Skeletal muscle tissue (tissue), 4 donors: Measurements from ENCODE around the gene THRB. TPM values are rescaled to one million over a fixed set of nuclear protein-coding genes. Genes with fewer than 3 reads are reported as not detected.

Experiments used
- H3K27ac ChIP-seq: one replicate; pipeline ENCODE4 v1.7.0; 2013; ENCODE audit warnings: mild to moderate bottlenecking, low read depth, low read length, inconsistent platforms
- H3K27me3 ChIP-seq, 3 donors: one replicate each; pipeline ENCODE4 v1.7.0; 2013; ENCODE audit warnings: low read length in 3 of 3; ENCODE audit not compliant: control insufficient read depth in 3 of 3, insufficient read depth in 3 of 3
- H3K36me3 ChIP-seq, 3 donors: one replicate each; pipeline ENCODE4 v1.7.0; 2013; ENCODE audit warnings: low read length in 3 of 3; ENCODE audit not compliant: control insufficient read depth in 3 of 3, insufficient read depth in 3 of 3
- H3K4me1 ChIP-seq, 3 donors: one replicate each; pipeline ENCODE4 v1.7.0; 2013; ENCODE audit warnings: low read length in 3 of 3, mild to moderate bottlenecking in 3 of 3; ENCODE audit not compliant: control insufficient read depth in 3 of 3, insufficient read depth in 3 of 3
- H3K4me3 ChIP-seq, 3 donors: one replicate each; pipeline ENCODE4 v1.7.0; 2013; ENCODE audit warnings: low read length in 3 of 3
- H3K9ac ChIP-seq, 3 donors: one replicate each; pipeline ENCODE4 v1.7.0; 2013; ENCODE audit warnings: low read length in 3 of 3, mild to moderate bottlenecking in 3 of 3, moderate library complexity in 2 of 3, low read depth in 1 of 3
- H3K9me3 ChIP-seq, 3 donors: one replicate each; pipeline ENCODE4 v1.7.0; 2013; ENCODE audit warnings: low read length in 3 of 3; ENCODE audit not compliant: control insufficient read depth in 3 of 3
- total RNA-seq: library from RNA; depleted of rRNA; stranded (reverse); fragments of >200 nt; gene quantifications from one replicate; pipeline ENCODE4 v1.2.3, GENCODE V29; 2014
- donor health status: Osteomylitis.

THRB gene
- total RNA-seq, 1 donor from 2014 or later = 3.1 TPM

DNA sequence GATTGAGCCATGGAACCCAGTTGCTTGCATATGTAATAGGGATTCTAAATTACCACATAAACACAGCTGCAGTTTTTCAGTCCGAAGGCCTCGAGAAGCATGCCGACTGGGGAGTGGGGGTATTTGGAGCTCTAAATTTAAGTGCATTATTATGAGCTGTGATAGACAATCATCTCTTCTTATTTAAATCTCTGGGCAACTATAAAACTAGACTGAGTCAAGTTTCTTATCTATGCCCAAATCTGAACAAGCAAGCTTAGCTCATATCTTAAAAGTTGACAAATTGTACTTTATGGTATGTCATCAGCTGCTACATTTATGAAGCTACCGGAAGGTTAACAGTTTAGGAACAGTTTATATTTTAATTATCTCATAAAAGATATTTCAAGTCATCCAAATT is 19.5 kb upstream of the THRB start:
- Histone ChIP-seq H3K36me3 (no peaks in the 10 kb centered on the region), H3K4me1 (peaks cover 0 to 6% (median 1%) of the 10 kb centered on the region in 3 donors)

DNA sequence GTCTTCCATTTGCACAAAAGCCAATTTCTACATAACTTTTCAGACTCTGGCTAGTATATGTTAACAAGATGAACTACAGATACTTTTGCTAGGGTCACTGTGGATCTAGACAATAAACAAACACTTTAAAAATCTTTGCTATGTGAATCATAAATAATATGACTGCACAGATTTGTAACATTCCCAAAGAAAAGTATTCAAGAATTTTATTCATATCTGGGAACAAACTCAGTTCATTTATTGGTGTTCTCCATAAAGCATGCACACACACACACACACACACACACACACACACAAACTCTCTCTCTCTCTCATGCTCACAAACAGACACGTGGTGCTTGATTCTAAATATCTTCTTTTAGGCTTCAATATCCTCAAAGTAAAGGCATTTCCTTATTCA is 18.8 kb upstream of the THRB start:
- Histone ChIP-seq H3K9me3 (no peaks in the 10 kb centered on the region), H3K9ac (no peak overlapping the region), H3K27ac (no peak overlapping the region), H3K27me3 (no peaks in the 10 kb centered on the region), H3K4me3 (no peak overlapping the region), H3K36me3 (no peaks in the 10 kb centered on the region), H3K4me1 (peaks cover 0 to 2% (median 0%) of the 10 kb centered on the region in 3 donors)

More for the DNA sequence above, 19.5 kb upstream of the THRB start:
- H3K9me3 ChIP-seq = no peaks in the 10 kb centered on the region
- H3K27ac ChIP-seq = no peak overlapping the region
- H3K9ac ChIP-seq = no peak overlapping the region
- no peaks in the 10 kb centered on the region for H3K27me3 ChIP-seq
- H3K4me3 ChIP-seq = no peak overlapping the region

DNA sequence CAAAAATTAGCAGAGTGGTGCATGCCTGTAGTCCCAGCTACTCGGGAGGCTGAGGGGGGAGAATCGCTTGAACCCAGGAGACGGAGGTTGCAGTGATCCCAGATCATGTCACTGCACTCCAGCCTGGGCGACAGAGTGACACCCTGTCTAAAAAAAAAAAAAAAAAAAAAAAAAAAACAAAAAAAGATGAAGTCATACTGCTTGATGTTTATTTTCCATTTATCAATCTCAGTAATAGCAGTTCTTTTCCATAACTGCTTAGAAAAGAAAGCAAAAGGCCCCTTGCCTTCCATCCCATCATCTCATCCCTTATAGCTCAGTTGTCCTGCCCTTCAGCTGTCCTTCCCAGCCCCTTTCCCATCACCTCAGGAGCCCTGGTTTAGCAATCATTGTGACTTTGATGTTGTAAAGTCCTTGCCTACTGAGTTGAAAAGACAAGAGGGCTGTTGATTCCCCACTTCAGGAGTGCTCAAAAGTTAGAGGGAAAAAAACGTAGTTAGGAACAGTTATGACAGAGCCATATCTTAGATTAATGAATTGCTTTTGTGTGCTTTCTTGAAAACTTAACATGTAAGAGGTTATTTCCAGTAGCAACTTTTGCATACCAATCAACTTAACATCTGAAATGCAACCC is 18.0 kb upstream of the THRB start:
- no peak overlapping the region for H3K4me3 ChIP-seq
- no peaks in the 10 kb centered on the region for H3K36me3 ChIP-seq
- no peaks in the 10 kb centered on the region for H3K9me3 ChIP-seq
- peaks cover 0 to 3% (median 0%) of the 10 kb centered on the region in 3 donors for H3K4me1 ChIP-seq
- H3K27me3 ChIP-seq = no peaks in the 10 kb centered on the region
- H3K27ac ChIP-seq = no peak overlapping the region
- no peak overlapping the region for H3K9ac ChIP-seq

DNA sequence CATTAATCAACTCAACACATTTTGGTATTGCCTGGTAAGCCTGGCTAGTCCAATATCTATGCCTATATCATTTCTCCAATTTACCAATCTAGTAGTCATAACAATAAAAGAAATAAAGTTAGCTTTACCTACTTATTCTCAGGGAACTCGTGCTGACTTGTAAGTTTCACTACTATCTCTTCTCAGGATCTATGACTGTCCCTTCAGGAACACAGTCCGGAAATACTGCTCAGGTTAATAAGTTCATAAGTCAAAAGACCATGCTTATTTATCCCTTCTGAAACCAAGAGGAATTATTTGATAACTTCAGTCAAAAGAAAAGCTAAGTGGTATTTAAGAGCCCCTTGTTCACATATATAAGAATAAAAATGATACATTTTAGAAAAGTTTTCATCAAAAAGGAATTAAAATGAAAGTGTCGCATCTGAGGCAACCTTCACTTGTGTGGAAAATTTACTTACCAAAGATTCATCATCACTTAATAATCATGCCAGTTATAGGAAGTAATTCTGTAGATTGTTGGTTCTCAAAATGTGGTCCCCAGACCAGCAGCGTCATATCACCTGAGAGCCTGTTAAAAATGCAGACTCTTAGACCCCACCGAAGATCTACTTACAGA is 15.5 kb upstream of the THRB start:
- no peak overlapping the region for H3K4me3 ChIP-seq
- no peaks in the 10 kb centered on the region for H3K9me3 ChIP-seq
- H3K27ac ChIP-seq = no peak overlapping the region
- no peak overlapping the region for H3K9ac ChIP-seq
- H3K4me1 ChIP-seq = peaks cover 0 to 3% (median 0%) of the 10 kb centered on the region in 3 donors
- no peaks in the 10 kb centered on the region for H3K36me3 ChIP-seq
- no peaks in the 10 kb centered on the region for H3K27me3 ChIP-seq

DNA sequence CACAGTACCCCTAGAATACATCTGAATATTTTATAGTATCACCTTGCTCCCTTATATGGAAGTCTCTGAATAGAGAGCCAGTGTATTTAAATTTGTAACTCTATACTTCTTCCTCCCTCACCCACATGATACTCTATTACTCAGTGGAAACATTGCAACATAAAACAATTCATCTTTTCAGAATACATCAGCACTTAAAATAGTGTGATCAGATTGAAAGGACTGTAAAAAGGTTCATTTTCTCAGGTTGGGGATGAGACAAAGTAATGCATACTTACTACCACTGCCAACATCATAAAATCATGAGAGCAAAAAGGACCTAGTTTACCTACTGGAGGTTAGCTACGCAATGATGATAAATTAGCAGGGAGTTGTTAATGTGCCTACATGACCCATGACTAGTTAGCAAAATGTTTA is 13.8 kb upstream of the THRB start:
- Histone ChIP-seq H3K27ac (no peak overlapping the region), H3K27me3 (no peaks in the 10 kb centered on the region), H3K9me3 (no peaks in the 10 kb centered on the region), H3K36me3 (no peaks in the 10 kb centered on the region), H3K9ac (no peak overlapping the region), H3K4me3 (no peak overlapping the region), H3K4me1 (peaks cover 0 to 3% (median 0%) of the 10 kb centered on the region in 3 donors)

DNA sequence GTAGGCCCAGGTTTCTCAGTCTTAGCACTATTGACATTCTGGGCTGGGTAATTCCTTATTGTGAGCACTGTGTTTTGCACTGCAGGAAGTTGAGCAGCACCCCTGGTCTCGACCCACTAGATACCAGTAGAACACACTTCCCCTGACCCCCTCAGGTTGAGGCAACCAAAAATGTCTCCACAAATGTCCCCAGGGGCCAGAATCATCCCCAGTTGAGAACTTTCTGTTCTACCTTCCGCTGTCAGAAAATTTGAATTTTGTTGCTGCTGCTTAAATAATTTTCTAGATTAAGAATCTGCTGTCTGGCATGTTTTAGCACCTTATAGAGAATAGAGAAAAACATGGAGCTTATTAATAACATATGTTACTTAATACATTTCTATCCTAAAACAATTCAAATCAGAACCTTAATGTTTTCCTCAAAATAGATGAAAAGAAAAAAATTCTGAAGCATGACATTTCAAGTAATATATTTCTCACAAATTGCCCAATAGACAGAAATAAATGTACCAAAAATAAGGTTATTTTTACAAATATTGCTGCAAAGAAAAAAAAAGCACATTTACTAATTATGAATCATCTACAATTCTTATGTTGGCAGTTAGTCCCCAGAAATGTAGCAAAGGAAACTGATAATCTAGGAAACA is 13.2 kb upstream of the THRB start:
- H3K9me3 ChIP-seq = no peaks in the 10 kb centered on the region
- H3K9ac ChIP-seq = no peak overlapping the region
- H3K4me1 ChIP-seq = peaks cover 0 to 3% (median 0%) of the 10 kb centered on the region in 3 donors
- no peak overlapping the region for H3K27ac ChIP-seq
- H3K4me3 ChIP-seq = no peak overlapping the region
- H3K27me3 ChIP-seq = no peaks in the 10 kb centered on the region
- no peaks in the 10 kb centered on the region for H3K36me3 ChIP-seq

DNA sequence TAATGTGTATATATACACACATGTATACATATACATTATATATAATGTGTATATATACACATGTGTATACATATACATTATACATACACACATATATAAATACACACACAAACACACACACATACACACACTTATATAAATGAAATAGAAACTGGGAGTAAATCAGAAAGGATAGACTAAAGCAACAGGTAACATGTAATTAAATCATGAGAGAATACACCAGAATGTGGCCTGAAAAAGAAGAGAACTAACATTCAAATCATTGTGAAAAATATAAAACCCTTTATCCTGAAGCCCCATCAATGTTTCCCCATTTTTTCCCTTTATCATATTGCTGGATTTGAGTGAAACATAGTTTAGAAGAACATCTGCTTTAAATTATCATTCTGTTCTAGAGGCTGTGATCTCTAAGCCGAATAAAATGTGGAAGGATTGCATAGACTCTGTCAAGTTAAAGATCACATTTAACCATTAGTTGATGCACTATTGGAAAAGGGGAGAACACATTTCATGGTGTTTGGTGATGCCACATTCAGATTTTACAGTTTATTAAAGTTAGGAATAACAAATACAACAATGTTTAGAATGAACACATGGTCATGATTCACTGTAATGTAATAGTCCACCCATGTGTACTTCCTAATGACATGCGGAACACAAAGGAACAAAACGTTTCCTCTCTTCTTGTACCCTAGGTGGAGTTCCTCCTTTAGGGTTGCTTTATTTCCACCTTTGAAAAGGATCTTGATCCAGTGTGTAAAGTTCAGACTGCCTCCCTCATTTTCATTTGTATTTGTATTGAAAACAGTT is 12.5 kb upstream of the THRB start:
- Histone ChIP-seq H3K27ac (no peak overlapping the region), H3K4me3 (no peak overlapping the region), H3K4me1 (peaks cover 0 to 3% (median 0%) of the 10 kb centered on the region in 3 donors), H3K36me3 (no peaks in the 10 kb centered on the region), H3K27me3 (no peaks in the 10 kb centered on the region), H3K9me3 (no peaks in the 10 kb centered on the region), H3K9ac (no peak overlapping the region)

DNA sequence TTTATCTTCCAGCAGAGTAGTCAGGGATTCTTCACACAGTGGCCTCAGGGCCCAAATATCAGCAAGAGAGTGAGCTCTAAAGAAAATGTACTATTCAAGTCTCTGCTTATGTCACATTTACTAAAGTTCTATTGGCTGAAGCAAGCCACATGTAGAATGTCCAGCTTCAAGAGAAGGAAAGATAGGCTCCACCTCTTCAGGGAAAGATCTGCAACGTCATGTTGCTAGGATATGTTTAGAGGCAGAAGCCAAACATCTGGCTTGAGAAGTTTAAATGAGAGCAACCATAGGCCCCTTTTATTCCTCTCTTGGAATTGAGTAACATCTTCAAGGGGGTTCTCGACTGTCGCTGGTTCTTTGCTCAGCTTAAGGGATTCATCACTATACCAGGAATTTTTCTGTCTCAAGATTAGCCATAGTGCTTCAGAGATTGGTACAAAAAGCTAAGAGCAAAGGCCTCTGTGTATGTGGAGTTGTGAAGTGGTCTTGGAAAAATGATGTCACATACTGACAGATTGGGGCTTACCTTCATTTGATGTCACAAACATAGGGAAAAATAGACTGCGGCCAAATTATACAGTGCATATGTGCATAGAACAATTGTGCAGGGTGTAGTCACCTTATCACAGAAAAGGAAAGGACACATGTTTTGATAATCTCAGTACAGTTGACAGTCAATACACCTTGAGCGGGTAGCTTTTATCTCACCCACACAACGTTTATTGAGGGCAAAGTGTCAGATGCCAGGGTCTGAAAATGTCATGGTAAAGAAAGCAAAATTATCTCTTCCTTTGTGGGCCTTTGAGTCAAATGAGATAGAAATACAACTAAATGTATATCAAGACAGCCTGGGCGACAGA is 11.3 kb upstream of the THRB start:
- Histone ChIP-seq H3K4me3 (no peak overlapping the region), H3K36me3 (no peaks in the 10 kb centered on the region), H3K4me1 (peaks cover 0 to 3% (median 0%) of the 10 kb centered on the region in 3 donors), H3K27ac (no peak overlapping the region), H3K9ac (no peak overlapping the region), H3K9me3 (no peaks in the 10 kb centered on the region), H3K27me3 (no peaks in the 10 kb centered on the region)

DNA sequence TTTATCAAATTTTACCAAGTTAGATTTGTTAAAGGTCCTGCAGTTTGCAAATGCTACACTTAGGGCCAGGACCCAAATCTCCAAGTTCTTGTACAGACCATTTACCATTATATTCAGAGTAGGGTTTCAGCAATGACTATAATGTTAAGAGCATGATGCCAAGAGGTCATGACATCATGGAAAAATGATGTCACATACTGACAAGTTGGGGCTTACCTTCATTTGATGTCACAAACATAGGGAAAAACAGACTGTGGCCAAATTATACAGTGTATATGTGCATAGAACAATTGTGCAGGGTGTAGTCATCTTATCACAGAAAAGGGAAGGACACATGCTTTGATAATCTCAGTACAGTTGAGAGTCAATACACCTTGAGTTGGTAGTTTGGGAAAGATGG is 10.1 kb upstream of the THRB start:
- H3K4me3 ChIP-seq = no peak overlapping the region
- H3K9me3 ChIP-seq = no peaks in the 10 kb centered on the region
- peaks cover 0 to 3% (median 0%) of the 10 kb centered on the region in 3 donors for H3K4me1 ChIP-seq
- H3K9ac ChIP-seq = no peak overlapping the region
- no peaks in the 10 kb centered on the region for H3K36me3 ChIP-seq
- H3K27ac ChIP-seq = no peak overlapping the region
- no peaks in the 10 kb centered on the region for H3K27me3 ChIP-seq
